Tibial artery (tissue), 4 donors: ENCODE measurements around the gene C7orf25.

Experiments
- DNase-seq, 2 donors: peaks; one replicate each; pipeline ENCODE4 v3.0.0-alpha.2; 2019
- H3K27ac ChIP-seq, 2 donors: fragments of 200-600 bp; sonication (generic) in 1 of 2; 1 replicate in 1 of 2; 2 replicates in 1 of 2; pipeline ENCODE4 v1.5.1; 2018 to 2019; ENCODE audit warnings: mild to moderate bottlenecking in 1 of 2
- H3K27me3 ChIP-seq, 2 donors: fragments of 200-600 bp; sonication (generic) in 1 of 2; one replicate each; pipeline versions ENCODE4 v1.5.1 to v1.6.0; 2016 to 2019
- H3K36me3 ChIP-seq, 3 donors: fragments of 200-600 bp; sonication (generic) in 2 of 3; one replicate each; pipeline ENCODE4 v1.5.1; 2016 to 2019; ENCODE audit warnings: mild to moderate bottlenecking in 2 of 3
- H3K4me1 ChIP-seq, 4 donors: fragments of 200-600 bp; sonication (generic) in 2 of 4; 1 replicate in 3 of 4; 2 replicates in 1 of 4; pipeline ENCODE4 v1.5.1; 2016 to 2019
- H3K4me3 ChIP-seq, 2 donors: fragments of 200-600 bp; sonication (generic) in 1 of 2; 1 replicate in 1 of 2; 2 replicates in 1 of 2; pipeline ENCODE4 v1.5.1; 2018 to 2019; ENCODE audit warnings: mild to moderate bottlenecking in 2 of 2
- H3K9me3 ChIP-seq, 3 donors: fragments of 200-600 bp; sonication (generic) in 1 of 3; one replicate each; pipeline ENCODE4 v1.5.1; 2016 to 2019
- intact Hi-C: fragments of 100-400 bp; cut with DNase I; formaldehyde crosslinking; loops from one replicate; pipeline ENCODE4 v1.15.0; 2023; ENCODE audit warnings: low total_unique reads
- TF ChIP-seq, protein P1 (sequence below), 2 experiments: fragments of 200-600 bp in 1 of 2; fragments of 450-650 bp in 1 of 2; IDR thresholded peaks; one replicate each; pipeline ENCODE4 v1.5.1; 2017 to 2019; ENCODE audit warnings: antibody characterized with exemption in 2 of 2, mild to moderate bottlenecking in 1 of 2, moderate library complexity in 1 of 2

C7orf25 gene

DNA sequence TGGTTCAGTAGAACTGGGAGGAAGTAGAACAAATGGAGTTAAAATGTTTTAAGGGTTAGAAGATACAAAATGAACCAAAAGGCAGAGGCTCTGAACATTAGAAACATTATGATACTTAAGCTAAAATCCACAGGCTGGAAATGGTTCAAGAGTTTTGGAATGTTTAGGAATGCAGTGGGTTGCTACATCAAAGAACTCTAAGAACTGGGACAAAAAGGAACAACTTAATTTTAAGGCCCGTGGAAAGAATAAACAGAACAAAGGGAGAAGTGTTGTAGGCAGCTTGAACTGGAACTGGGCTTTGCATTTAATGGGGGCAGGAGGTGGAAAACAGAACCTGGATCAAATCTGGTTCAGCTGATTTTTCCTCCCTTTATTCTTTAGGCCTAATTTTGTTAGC is 3.5 kb upstream of the C7orf25 start:
- Histone ChIP-seq H3K27me3 (no peaks in the 10 kb centered on the region), H3K4me3 (no peak overlapping the region), H3K9me3 (no peaks in the 10 kb centered on the region), H3K27ac (no peak overlapping the region), H3K36me3 (peaks cover 27 to 48% (median 42%) of the 10 kb centered on the region in 3 donors), H3K4me1 (peaks cover 0 to 16% (median 10%) of the 10 kb centered on the region in 4 donors)
- TF ChIP-seq, protein P1, sequence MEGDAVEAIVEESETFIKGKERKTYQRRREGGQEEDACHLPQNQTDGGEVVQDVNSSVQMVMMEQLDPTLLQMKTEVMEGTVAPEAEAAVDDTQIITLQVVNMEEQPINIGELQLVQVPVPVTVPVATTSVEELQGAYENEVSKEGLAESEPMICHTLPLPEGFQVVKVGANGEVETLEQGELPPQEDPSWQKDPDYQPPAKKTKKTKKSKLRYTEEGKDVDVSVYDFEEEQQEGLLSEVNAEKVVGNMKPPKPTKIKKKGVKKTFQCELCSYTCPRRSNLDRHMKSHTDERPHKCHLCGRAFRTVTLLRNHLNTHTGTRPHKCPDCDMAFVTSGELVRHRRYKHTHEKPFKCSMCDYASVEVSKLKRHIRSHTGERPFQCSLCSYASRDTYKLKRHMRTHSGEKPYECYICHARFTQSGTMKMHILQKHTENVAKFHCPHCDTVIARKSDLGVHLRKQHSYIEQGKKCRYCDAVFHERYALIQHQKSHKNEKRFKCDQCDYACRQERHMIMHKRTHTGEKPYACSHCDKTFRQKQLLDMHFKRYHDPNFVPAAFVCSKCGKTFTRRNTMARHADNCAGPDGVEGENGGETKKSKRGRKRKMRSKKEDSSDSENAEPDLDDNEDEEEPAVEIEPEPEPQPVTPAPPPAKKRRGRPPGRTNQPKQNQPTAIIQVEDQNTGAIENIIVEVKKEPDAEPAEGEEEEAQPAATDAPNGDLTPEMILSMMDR (IDR thresholded peaks at IDR 0.05) = no peak
- DNase-seq = no peak
- intact Hi-C loops = no loop called here

DNA sequence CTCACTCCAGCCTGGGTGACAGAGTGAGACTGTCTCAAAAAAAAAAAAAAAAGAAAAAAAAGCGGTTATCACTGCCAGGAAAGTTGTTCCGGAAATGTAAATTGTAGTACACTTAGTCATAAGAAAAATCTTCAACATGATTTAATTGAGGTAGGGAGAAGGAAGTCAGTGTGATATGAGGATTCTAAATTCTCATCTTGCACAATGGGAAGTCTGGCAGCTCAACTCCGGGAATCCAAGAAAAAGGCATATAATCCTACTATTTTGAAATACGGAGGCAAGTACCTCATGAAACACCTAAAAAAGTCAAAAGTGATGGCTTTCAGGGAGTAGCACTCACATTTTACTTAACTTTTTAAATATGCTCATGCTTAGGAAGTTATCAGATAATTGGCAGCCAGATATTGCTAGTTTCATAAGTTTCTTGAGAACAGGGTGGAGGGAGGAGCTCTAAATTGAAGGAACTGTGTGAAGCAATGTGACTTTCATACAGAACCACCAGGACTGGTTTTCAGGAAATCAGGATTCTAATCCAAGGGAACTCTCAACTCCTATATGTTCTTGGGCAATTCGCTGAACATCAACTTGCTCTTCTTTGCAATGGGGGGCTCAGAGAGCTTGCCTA is 2.7 kb upstream of the C7orf25 start:
- no peaks in the 10 kb centered on the region for H3K27me3 ChIP-seq
- H3K4me3 ChIP-seq = no peak overlapping the region
- DNase-seq = no peak
- intact Hi-C loops = no loop called here
- TF ChIP-seq, protein P1 (IDR thresholded peaks at IDR 0.05) = no peak
- H3K9me3 ChIP-seq = no peaks in the 10 kb centered on the region
- no peak overlapping the region for H3K27ac ChIP-seq
- H3K4me1 ChIP-seq = peaks cover 0 to 19% (median 10%) of the 10 kb centered on the region in 4 donors
- H3K36me3 ChIP-seq = peaks cover 19 to 39% (median 33%) of the 10 kb centered on the region in 3 donors

DNA sequence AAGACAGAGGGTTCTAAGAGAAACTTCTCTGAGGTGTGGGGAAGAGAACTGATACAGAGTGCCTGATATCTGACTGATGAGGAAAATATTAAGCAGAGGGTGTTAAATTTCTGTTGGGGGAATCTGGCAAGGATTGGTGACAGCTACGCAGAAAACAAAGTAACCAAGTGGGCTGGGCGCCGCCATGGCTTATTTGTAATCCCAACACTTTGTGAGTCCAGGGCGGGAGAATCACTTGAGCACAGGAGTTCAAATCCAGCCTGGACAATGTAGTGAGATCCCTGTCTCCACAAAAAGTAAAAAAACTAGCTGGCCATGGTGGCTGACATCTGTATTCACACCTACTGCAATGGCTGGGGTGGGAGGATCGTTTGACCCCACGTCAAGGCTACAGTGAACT is 2.1 kb upstream of the C7orf25 start:
- H3K27ac ChIP-seq = no peak overlapping the region
- H3K4me3 ChIP-seq = no peak overlapping the region
- DNase-seq = no peak
- no peaks in the 10 kb centered on the region for H3K27me3 ChIP-seq
- peaks cover 0 to 19% (median 10%) of the 10 kb centered on the region in 4 donors for H3K4me1 ChIP-seq
- no peaks in the 10 kb centered on the region for H3K9me3 ChIP-seq
- intact Hi-C loops = no loop called here
- TF ChIP-seq, protein P1 (IDR thresholded peaks at IDR 0.05) = no peak
- H3K36me3 ChIP-seq = peaks cover 16 to 34% (median 28%) of the 10 kb centered on the region in 3 donors

DNA sequence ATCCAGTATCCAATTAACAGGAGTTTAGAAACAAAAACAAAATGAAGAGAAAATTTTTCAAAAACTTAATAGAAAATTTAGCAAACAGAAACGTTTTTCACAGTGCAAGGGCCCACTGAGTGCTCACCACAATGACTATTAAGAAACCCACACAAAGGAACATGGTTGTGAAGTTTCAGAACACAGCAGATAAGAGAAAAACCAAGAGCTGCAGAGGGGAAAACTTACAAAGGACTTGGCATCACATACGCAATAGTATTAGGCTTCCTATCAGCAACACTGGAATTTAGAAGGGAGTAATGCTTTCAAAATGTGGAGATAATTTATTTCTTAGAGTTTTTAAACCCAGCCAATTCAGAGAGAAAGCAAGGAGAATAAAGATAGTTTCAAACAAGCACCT is 1.7 kb upstream of the C7orf25 start:
- H3K36me3 ChIP-seq = peaks cover 12 to 30% (median 24%) of the 10 kb centered on the region in 3 donors
- no peaks in the 10 kb centered on the region for H3K9me3 ChIP-seq
- intact Hi-C loops = no loop called here
- no peak overlapping the region for H3K27ac ChIP-seq
- no peak for DNase-seq
- H3K4me3 ChIP-seq = no peak overlapping the region
- TF ChIP-seq, protein P1 (IDR thresholded peaks at IDR 0.05) = no peak
- no peaks in the 10 kb centered on the region for H3K27me3 ChIP-seq
- H3K4me1 ChIP-seq = peaks cover 0 to 19% (median 10%) of the 10 kb centered on the region in 4 donors

DNA sequence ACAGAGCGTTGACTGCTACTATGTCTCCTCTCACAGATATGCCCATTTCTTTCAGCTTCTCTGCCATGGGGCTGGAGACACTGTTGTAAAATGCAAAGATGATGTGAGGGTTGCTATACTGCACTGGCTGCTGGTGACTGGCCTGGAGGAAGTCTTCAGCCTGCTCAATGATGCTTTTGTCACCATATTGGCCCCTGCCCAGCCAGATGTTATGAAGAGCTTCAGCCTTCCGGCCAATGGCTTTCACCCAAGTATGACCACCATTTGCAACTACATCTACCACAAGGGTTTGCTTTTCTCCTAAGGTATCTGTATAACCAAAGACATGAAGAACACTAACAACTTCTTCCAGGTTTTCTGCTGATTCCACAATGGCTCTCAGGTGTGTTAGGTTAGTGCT is 1.6 kb downstream of the C7orf25 start:
- intact Hi-C loops = no loop called here
- Histone ChIP-seq H3K36me3 (peaks cover 0 to under 1% (median 0%) of the 10 kb centered on the region in 3 donors), H3K9me3 (no peaks in the 10 kb centered on the region), H3K27me3 (no peaks in the 10 kb centered on the region), H3K27ac (no peak overlapping the region), H3K4me3 (no peak overlapping the region), H3K4me1 (peaks cover 0 to 19% (median 10%) of the 10 kb centered on the region in 4 donors)
- TF ChIP-seq, protein P1 (IDR thresholded peaks at IDR 0.05) = no peak
- DNase-seq = no peak
